H1 (cell line): ENCODE results near the gene FZD8. TPM values are rescaled to one million over a fixed set of nuclear protein-coding genes. Genes with fewer than 3 reads are reported as not detected.

Source experiments
- CTCF ChIA-PET: fragments of 300-600 bp; sonication (Branson Sonifier 250); formaldehyde crosslinking; loops from one replicate; lab custom pipeline; 2021; ENCODE audit not compliant: partially characterized antibody; lab: Charles Lee
- POLR2A ChIA-PET: fragments of 300-600 bp; sonication (Branson Sonifier 250); formaldehyde crosslinking; loops from one replicate; lab custom pipeline; 2021; ENCODE audit warnings: inconsistent platforms; ENCODE audit not compliant: partially characterized antibody; lab: Charles Lee
- DNase-seq, 2 experiments: peaks; one replicate each; pipeline versions ENCODE4 v3.0.0 to v3.0.0-alpha.2; 2010 to 2022; ENCODE audit warnings: low spot score in 2 of 2, low read depth in 1 of 2, mixed read lengths in 1 of 2
- FAIRE-seq: peaks from 2 replicates; lab custom pipeline; 2011; peaks lifted over from hg19 to GRCh38; lab: Jason Lieb, UNC
- H2AFZ ChIP-seq: 2 replicates; pipeline ENCODE4 v1.8.1; 2012; ENCODE audit warnings: low read length, inconsistent platforms
- H2AK5ac ChIP-seq: 2 replicates; pipeline ENCODE4 v1.6.1; 2013; ENCODE audit warnings: low read depth, low read length
- H2BK120ac ChIP-seq: replicated peaks from 2 replicates; pipeline ENCODE3; 2013; ENCODE audit warnings: low read depth, low read length, inconsistent platforms
- H2BK12ac ChIP-seq: 2 replicates; pipeline ENCODE4 v1.6.1; 2013; ENCODE audit warnings: low read depth, low read length
- H2BK15ac ChIP-seq: 2 replicates; pipeline ENCODE4 v1.6.1; 2013; ENCODE audit warnings: low read length
- H2BK20ac ChIP-seq: 2 replicates; pipeline ENCODE4 v1.6.1; 2013; ENCODE audit warnings: low read length
- H2BK5ac ChIP-seq: 2 replicates; pipeline ENCODE4 v1.6.1; 2013; ENCODE audit warnings: low read depth, low read length
- H3K14ac ChIP-seq: 2 replicates; pipeline ENCODE4 v1.6.1; 2013; ENCODE audit warnings: inconsistent platforms; ENCODE audit not compliant: insufficient read length
- H3K18ac ChIP-seq: 2 replicates; pipeline ENCODE4 v1.6.1; 2013; ENCODE audit warnings: low read length; ENCODE audit errors: extremely low read depth
- H3K23ac ChIP-seq: 2 replicates; pipeline ENCODE4 v1.6.1; 2013; ENCODE audit warnings: inconsistent platforms; ENCODE audit not compliant: insufficient read length
- H3K23me2 ChIP-seq: 2 replicates; pipeline ENCODE4 v1.6.1; 2013; ENCODE audit warnings: low read depth, low read length
- H3K27ac ChIP-seq: 2 replicates; pipeline ENCODE4 v1.6.1; 2011; ENCODE audit warnings: low read depth, low read length, inconsistent platforms
- H3K27me3 ChIP-seq, 4 experiments: replicated peaks in 1 of 4; 1 replicate in 1 of 4; 2 replicates in 3 of 4; pipeline versions ENCODE4 v1.6.1 to v1.8.1; 2011 to 2013; ENCODE audit warnings: low read length in 3 of 4, mild to moderate bottlenecking in 3 of 4, inconsistent platforms in 2 of 4, mixed read lengths in 2 of 4, moderate library complexity in 1 of 4; ENCODE audit not compliant: control insufficient read depth in 3 of 4, insufficient read depth in 3 of 4; ENCODE audit errors: extremely low read depth in 1 of 4
- H3K36me3 ChIP-seq, 4 experiments: 2 replicates each; pipeline versions ENCODE4 v1.6.1 to v1.8.1; 2011 to 2013; ENCODE audit warnings: mild to moderate bottlenecking in 4 of 4, low read length in 3 of 4, moderate library complexity in 2 of 4, control low read depth in 1 of 4, inconsistent platforms in 1 of 4; ENCODE audit not compliant: insufficient read depth in 4 of 4, control insufficient read depth in 2 of 4
- H3K4ac ChIP-seq: replicated peaks from 2 replicates; pipeline ENCODE3; 2013; ENCODE audit warnings: low read length, low read depth, mixed read lengths, inconsistent platforms; ENCODE audit not compliant: insufficient read length
- H3K4me1 ChIP-seq, 4 experiments: replicated peaks in 1 of 4; 1 replicate in 1 of 4; 2 replicates in 3 of 4; pipeline versions ENCODE4 v1.6.1 to v1.8.1; 2011 to 2013; ENCODE audit warnings: low read length in 3 of 4, inconsistent platforms in 2 of 4, mixed read lengths in 1 of 4; ENCODE audit not compliant: insufficient read depth in 4 of 4, control insufficient read depth in 3 of 4
- H3K4me2 ChIP-seq, 2 experiments: 2 replicates each; pipeline versions ENCODE4 v1.6.1 to v1.8.1; 2011 to 2013; ENCODE audit warnings: low read depth in 2 of 2, low read length in 2 of 2, control low read depth in 1 of 2, inconsistent platforms in 1 of 2, mild to moderate bottlenecking in 1 of 2; ENCODE audit not compliant: insufficient read depth in 1 of 2
- H3K4me3 ChIP-seq, 4 experiments: fragments of 200-600, 300-600 bp in 1 of 4; sonication (generic), shearing (Covaris generic), sonication (Bioruptor Twin) in 1 of 4; 2 replicates each; pipeline versions ENCODE4 v1.5.1 to v1.8.1; 2011 to 2016; ENCODE audit warnings: low read length in 4 of 4, low read depth in 3 of 4, control low read depth in 2 of 4, inconsistent platforms in 2 of 4, mild to moderate bottlenecking in 2 of 4, mixed read lengths in 1 of 4, moderate library complexity in 1 of 4; ENCODE audit not compliant: insufficient read depth in 2 of 4; ENCODE audit errors: extremely low read depth in 1 of 4
- H3K56ac ChIP-seq: replicated peaks from 2 replicates; pipeline ENCODE3; 2013; ENCODE audit warnings: low read depth, mild to moderate bottlenecking, mixed read lengths, low read length, inconsistent platforms; ENCODE audit not compliant: insufficient read length
- H3K79me1 ChIP-seq: 2 replicates; pipeline ENCODE4 v1.6.1; 2013; ENCODE audit warnings: low read depth, low read length, control low read depth
- H3K79me2 ChIP-seq, 2 experiments: 2 replicates each; pipeline versions ENCODE4 v1.6.1 to v1.8.1; 2012 to 2013; ENCODE audit warnings: low read length in 2 of 2, mild to moderate bottlenecking in 2 of 2, inconsistent platforms in 1 of 2; ENCODE audit not compliant: insufficient read depth in 2 of 2, control insufficient read depth in 1 of 2
- H3K9ac ChIP-seq, 4 experiments: replicated peaks in 1 of 4; 1 replicate in 1 of 4; 2 replicates in 3 of 4; pipeline versions ENCODE4 v1.6.1 to v1.8.1; 2011 to 2013; ENCODE audit warnings: low read depth in 3 of 4, low read length in 3 of 4, control low read depth in 2 of 4, mild to moderate bottlenecking in 2 of 4, moderate library complexity in 2 of 4, inconsistent platforms in 1 of 4; ENCODE audit errors: extremely low read depth in 1 of 4
- H3K9me3 ChIP-seq, 2 experiments: 2 replicates each; pipeline versions ENCODE4 v1.6.1 to v1.8.1; 2012 to 2013; ENCODE audit warnings: mild to moderate bottlenecking in 2 of 2, moderate library complexity in 2 of 2, control low read depth in 1 of 2, inconsistent platforms in 1 of 2, low read depth in 1 of 2, low read length in 1 of 2, mixed read lengths in 1 of 2; ENCODE audit not compliant: insufficient read depth in 2 of 2
- H4K20me1 ChIP-seq, 2 experiments: replicated peaks in 1 of 2; 2 replicates each; pipeline versions ENCODE3 to v1.8.1; 2011 to 2013; ENCODE audit warnings: inconsistent platforms in 2 of 2, low read length in 2 of 2, mild to moderate bottlenecking in 1 of 2; ENCODE audit not compliant: insufficient read depth in 2 of 2, control insufficient read depth in 1 of 2
- H4K5ac ChIP-seq: 2 replicates; pipeline ENCODE4 v1.6.1; 2013; ENCODE audit warnings: low read length, low read depth, mixed read lengths, inconsistent platforms; ENCODE audit not compliant: insufficient read length
- H4K8ac ChIP-seq: 2 replicates; pipeline ENCODE4 v1.8.0; 2013; ENCODE audit warnings: mild to moderate bottlenecking, moderate library complexity, low read length, inconsistent platforms; ENCODE audit not compliant: insufficient read depth; ENCODE audit errors: extremely low read depth
- H4K91ac ChIP-seq: replicated peaks from 2 replicates; pipeline ENCODE3; 2013; ENCODE audit warnings: low read length, mixed read lengths, inconsistent platforms; ENCODE audit not compliant: insufficient read length
- CHD2 ChIP-seq: IDR thresholded peaks from 2 replicates; pipeline ENCODE4 v1.6.1; 2012; ENCODE audit warnings: low read length, improper control_type of control experiment
- CTBP2 ChIP-seq: IDR thresholded peaks from 2 replicates; pipeline ENCODE4 v1.7.0; 2011; ENCODE audit warnings: borderline replicate concordance, mild to moderate bottlenecking, moderate library complexity, mixed read lengths, low read length; ENCODE audit not compliant: insufficient read depth, insufficient read length
- EGR1 ChIP-seq: IDR thresholded peaks from 2 replicates; pipeline ENCODE4 v1.6.1; 2011; ENCODE audit warnings: low read depth, low read length, borderline replicate concordance
- GABPA ChIP-seq: IDR thresholded peaks from 2 replicates; pipeline ENCODE4 v1.6.1; 2011; ENCODE audit warnings: mild to moderate bottlenecking, low read length, moderate library complexity, borderline replicate concordance; ENCODE audit not compliant: insufficient read depth
- KDM4A ChIP-seq: IDR thresholded peaks from one replicate; pipeline ENCODE4 v1.7.1; 2012; ENCODE audit warnings: low read depth, mild to moderate bottlenecking, moderate library complexity, low read length, inconsistent platforms; ENCODE audit not compliant: severe bottlenecking
- MAFK ChIP-seq: IDR thresholded peaks from 2 replicates; pipeline ENCODE4 v1.6.1; 2012; ENCODE audit warnings: low read depth, mild to moderate bottlenecking, improper control_type of control experiment, low read length
- NRF1 ChIP-seq: IDR thresholded peaks from 2 replicates; pipeline ENCODE4 v1.6.1; 2011; ENCODE audit warnings: mild to moderate bottlenecking, low read depth, low read length, improper control_type of control experiment
- PHF8 ChIP-seq: fragments of 200-600 bp; sonication (generic); conservative IDR thresholded peaks from 2 replicates; pipeline ENCODE4 v1.7.1; 2012; ENCODE audit warnings: low read depth, mild to moderate bottlenecking, inconsistent platforms, low read length, moderate library complexity
- RBBP5 ChIP-seq: IDR thresholded peaks from 2 replicates; pipeline ENCODE4 v1.7.1; 2012; ENCODE audit warnings: low read depth, mild to moderate bottlenecking, inconsistent platforms, low read length, moderate library complexity, borderline replicate concordance
- RXRA ChIP-seq: IDR thresholded peaks from 2 replicates; pipeline ENCODE4 v1.6.1; 2011; ENCODE audit warnings: low read depth, mild to moderate bottlenecking, low read length, moderate library complexity; ENCODE audit not compliant: insufficient read depth
- SP4 ChIP-seq: IDR thresholded peaks from 2 replicates; pipeline ENCODE4 v1.6.1; 2012; ENCODE audit warnings: low read length, inconsistent platforms
- TBP ChIP-seq: IDR thresholded peaks from 2 replicates; pipeline ENCODE4 v1.6.1; 2011; ENCODE audit warnings: low read depth, low read length, improper control_type of control experiment
- WGBS, 2 experiments: shearing (Covaris generic) in 1 of 2; methylation state at CpG; one replicate each; pipeline versions ENCODE4 v1.1.6 to v1.1.7; 2013 to 2015; ENCODE audit warnings: low lambda C conversion rate in 2 of 2, mixed read lengths in 2 of 2, inconsistent platforms in 1 of 2, low coverage in 1 of 2, missing lambda C conversion rate in 1 of 2; ENCODE audit not compliant: insufficient replicate concordance in 2 of 2, insufficient coverage in 1 of 2, insufficient read length in 1 of 2; ENCODE audit errors: extremely low coverage in 1 of 2, missing lambda C conversion rate in 1 of 2; 5-methylcytosine and 5-hydroxymethylcytosine counted together
- polyA plus RNA-seq, 7 experiments: library from polyadenylated mRNA; depleted of rRNA in 3 of 7; stranded (reverse) in 5 of 7; unstranded in 2 of 7; fragments of >200 nt in 5 of 7; fragments of 200-250 nt in 2 of 7; gene quantifications; 1 replicate in 5 of 7; 2 replicates in 1 of 7; 4 replicates in 1 of 7; pipeline versions ENCODE4 v1.2.1 to v1.2.3, GENCODE V29; 2011 to 2013; ENCODE audit warnings: missing spikeins in 2 of 7, mixed read lengths in 2 of 7
- total RNA-seq: library from RNA; stranded (reverse); fragmentation: NEBNext Ultra II Directional; extraction: Animal tissue kit (Norgen Biotek cat#: 25700); gene quantifications from 2 replicates; pipeline ENCODE4 v1.2.1, GENCODE V29; 2021

Gene FZD8
- total and polyA plus RNA-seq, 2 of the 8 experiments (the other 6 are each of a cell fraction or from before 2014, with no cell fraction given): 4.8 to 7.1 TPM

DNA sequence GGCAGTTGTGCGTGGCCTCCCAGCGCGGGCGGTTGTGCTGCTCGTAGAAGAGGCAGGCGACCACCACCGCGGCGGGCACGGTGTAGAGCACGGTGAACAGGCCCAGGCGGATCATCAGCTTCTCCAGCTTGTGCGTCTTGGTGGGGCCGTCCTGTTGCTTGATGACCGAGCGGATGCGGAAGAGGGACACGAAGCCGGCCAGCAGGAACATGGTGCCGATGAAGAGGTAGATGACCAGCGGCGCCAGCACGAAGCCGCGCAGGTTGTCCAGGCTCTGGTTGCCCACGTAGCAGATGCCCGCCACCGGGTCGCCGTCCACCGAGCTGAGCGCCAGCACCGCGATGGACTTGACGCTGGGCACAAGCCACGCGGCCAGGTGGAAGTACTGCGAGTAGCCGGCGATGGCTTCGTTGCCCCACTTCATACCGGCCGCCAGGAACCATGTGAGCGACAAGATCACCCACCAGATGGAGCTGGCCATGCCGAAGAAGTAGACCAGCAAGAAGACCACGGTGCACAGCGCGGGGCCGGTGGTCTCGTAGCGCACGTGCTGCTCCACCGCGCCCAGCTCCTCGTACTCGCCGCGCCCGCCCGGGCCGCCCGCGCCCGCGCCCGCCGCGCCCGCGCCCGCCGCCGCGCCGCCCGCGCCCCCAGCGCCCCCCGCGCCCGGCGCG, 2.2 kb downstream of the FZD8 start:
- WGBS, 2 experiments: 4% methylated on average over 44 of the region's 83 CpGs; no CpG with 5 or more reads in 1 of the 2 experiments
- Histone ChIP-seq H2BK120ac (peak overlapping the region; percentile 41), H3K4ac (peak overlapping the region; percentile 80), H3K23me2 (peaks cover 34% of the 10 kb centered on the region), H2BK20ac (peak overlapping the region; percentile 80; the same call in 1 of the 2 replicates), H3K27me3 (peaks cover 3 to 12% (median 6%) of the 10 kb centered on the region in 4 experiments; a peak in 6 of 7 replicates), H4K8ac (peak overlapping the region; percentile 83), H4K91ac (peak overlapping the region; percentile 97), H3K9ac (no peak overlapping the region; a peak in 1 of 7 replicates), H3K79me1 (no peaks in the 10 kb centered on the region), H2BK5ac (peak overlapping the region; percentile 77; the same call in 1 of the 2 replicates), H3K14ac (no peak overlapping the region), H4K20me1 (peaks cover 3 to 8% of the 10 kb centered on the region in 2 experiments), H3K9me3 (no peaks in the 10 kb centered on the region; a peak in 1 of 4 replicates), H2AK5ac (no peak overlapping the region), H3K36me3 (no peaks in the 10 kb centered on the region), H3K79me2 (peaks cover 0 to 3% of the 10 kb centered on the region in 2 experiments; a peak in 1 of 4 replicates), H4K5ac (peak overlapping the region; percentile 29), H2AFZ (no peak overlapping the region), H2BK12ac (peak overlapping the region; percentile 98; the same call in 1 of the 2 replicates), H3K18ac (peak overlapping the region; percentile 96), H3K27ac (no peak overlapping the region), H3K56ac (no peak overlapping the region), H3K23ac (no peak overlapping the region), H3K4me2 (peak overlapping the region; percentile 58 to 89), H3K4me3 (peak overlapping the region; percentile 11 to 69 (median 45)), H2BK15ac (peak overlapping the region; percentile 81; the same call in 1 of the 2 replicates), H3K4me1 (peaks cover 2 to 21% (median 12%) of the 10 kb centered on the region in 4 experiments)
- ChIA-PET CTCF (interaction anchor here (0.7 to 1.3 kb wide), 2 partner anchors 137 to 181 kb away, joined by 3 to 4 read pairs; no protein-coding TSS in a partner anchor), POLR2A (interaction anchor here (0.7 to 1.2 kb wide), 2 partner anchors 29 to 277 kb away, joined by 3 to 4 read pairs; no protein-coding TSS in a partner anchor)
- FAIRE-seq (no peak), DNase-seq (peak in 1 of 2 experiments; percentile 76)
- TF ChIP-seq CHD2 (no peak), KDM4A (peak; percentile 98), PHF8 (no peak), MAFK (no peak), GABPA (no peak), RBBP5 (no peak), CTBP2 (no peak), RXRA (no peak), TBP (no peak), EGR1 (no peak), NRF1 (no peak), SP4 (no peak)
